GM23338 (cell line): ENCODE measurements around the gene NLRC4. TPM values are rescaled to one million over a fixed set of nuclear protein-coding genes. Genes with fewer than 3 reads are reported as not detected.

ENCODE experiments used
- ATAC-seq: fragments of 200-7000 bp; cut with Tn5 transposase; 3 replicates; pipeline ENCODE4 v1.9.1; 2020
- DNase-seq: peaks from one replicate; pipeline ENCODE4 v3.0.0-alpha.2; 2015; ENCODE audit warnings: low spot score
- H2AFZ ChIP-seq: fragments of 200-600 bp; sonication (generic); 2 replicates; pipeline ENCODE4 v1.8.0; 2016; ENCODE audit warnings: antibody characterized with exemption, mild to moderate bottlenecking, moderate library complexity
- H3F3A ChIP-seq: fragments of 200-600 bp; sonication (generic); replicated peaks from 2 replicates; pipeline ENCODE4 v1.8.0; 2017; ENCODE audit warnings: antibody characterized with exemption, mixed run types, low read depth
- H3K27ac ChIP-seq: fragments of 200-600 bp; sonication (generic); 2 replicates; pipeline ENCODE4 v1.6.1; 2016; ENCODE audit warnings: low read depth
- H3K27me3 ChIP-seq: fragments of 200-600 bp; sonication (generic); 2 replicates; pipeline ENCODE4 v1.8.0; 2016; ENCODE audit warnings: mild to moderate bottlenecking, mixed run types, moderate library complexity; ENCODE audit not compliant: insufficient read depth
- H3K36me3 ChIP-seq: fragments of 200-600 bp; sonication (generic); 2 replicates; pipeline ENCODE4 v1.8.0; 2016; ENCODE audit warnings: mild to moderate bottlenecking; ENCODE audit not compliant: insufficient read depth
- H3K4me1 ChIP-seq: fragments of 200-600 bp; sonication (generic); 2 replicates; pipeline ENCODE4 v1.8.0; 2016; ENCODE audit warnings: mild to moderate bottlenecking, moderate library complexity; ENCODE audit not compliant: insufficient read depth
- H3K4me2 ChIP-seq: fragments of 200-600 bp; sonication (generic); 2 replicates; pipeline ENCODE4 v1.7.1; 2017; ENCODE audit warnings: mixed run types
- H3K4me3 ChIP-seq: fragments of 200-600 bp; sonication (generic); 2 replicates; pipeline ENCODE4 v1.6.1; 2016; ENCODE audit warnings: mixed run types
- H3K79me2 ChIP-seq: fragments of 200-600 bp; sonication (generic); replicated peaks from 2 replicates; pipeline ENCODE4 v1.8.0; 2017; ENCODE audit warnings: mild to moderate bottlenecking; ENCODE audit not compliant: insufficient read depth
- H3K9me2 ChIP-seq: fragments of 200-600 bp; sonication (generic); 2 replicates; pipeline ENCODE4 v1.8.0; 2017; ENCODE audit not compliant: insufficient read depth
- H4K20me1 ChIP-seq: fragments of 200-600 bp; sonication (generic); replicated peaks from 2 replicates; pipeline ENCODE4 v1.8.0; 2017; ENCODE audit warnings: mild to moderate bottlenecking; ENCODE audit not compliant: insufficient read depth
- H3K27ac Mint-ChIP-seq: 2 replicates; pipeline ENCODE4 v1.8.0; 2020; ENCODE audit warnings: inconsistent platforms, mild to moderate bottlenecking, moderate library complexity, mixed read lengths
- H3K27me3 Mint-ChIP-seq: 3 replicates; pipeline ENCODE4 v1.8.0; 2022; ENCODE audit warnings: low read depth, mild to moderate bottlenecking, moderate library complexity, mixed read lengths, inconsistent platforms; ENCODE audit not compliant: insufficient read depth, poor library complexity
- H3K36me3 Mint-ChIP-seq: 3 replicates; pipeline ENCODE4 v1.8.0; 2021; ENCODE audit warnings: low read depth, mild to moderate bottlenecking, inconsistent platforms, moderate library complexity, mixed read lengths
- H3K4me1 Mint-ChIP-seq: 3 replicates; pipeline ENCODE4 v1.8.0; 2020; ENCODE audit warnings: mild to moderate bottlenecking, inconsistent platforms, mixed read lengths
- H3K4me3 Mint-ChIP-seq: 3 replicates; pipeline ENCODE4 v1.8.0; 2021; ENCODE audit warnings: moderate library complexity, mild to moderate bottlenecking, inconsistent platforms, mixed read lengths
- H3K9me3 Mint-ChIP-seq: 3 replicates; pipeline ENCODE4 v1.8.0; 2020; ENCODE audit warnings: moderate library complexity, mild to moderate bottlenecking, inconsistent platforms, mixed read lengths
- CREB1 ChIP-seq: fragments of 250-450 bp; sonication (Bioruptor Pico); IDR thresholded peaks from 2 replicates; pipeline ENCODE4 v1.5.0; 2020; ENCODE audit warnings: low read depth, mild to moderate bottlenecking, moderate library complexity
- EZH2 ChIP-seq: fragments of 200-600 bp; sonication (generic); IDR thresholded peaks from one replicate; pipeline ENCODE4 v1.8.0; 2017; ENCODE audit warnings: antibody characterized with exemption, mild to moderate bottlenecking, low read depth; ENCODE audit not compliant: unreplicated experiment
- EZH2phosphoT487 ChIP-seq: fragments of 200-600 bp; sonication (generic); IDR thresholded peaks from one replicate; pipeline ENCODE4 v1.8.1; 2018; ENCODE audit warnings: antibody characterized with exemption; ENCODE audit not compliant: unreplicated experiment
- JUNB ChIP-seq: IDR thresholded peaks from one replicate; pipeline ENCODE4 v1.6.1; 2016; ENCODE audit warnings: antibody characterized with exemption; ENCODE audit not compliant: unreplicated experiment
- NANOG ChIP-seq: IDR thresholded peaks from 2 replicates; pipeline ENCODE4 v1.6.1; 2016; ENCODE audit warnings: antibody characterized with exemption, borderline replicate concordance
- POLR2AphosphoS5 ChIP-seq: IDR thresholded peaks from 2 replicates; pipeline ENCODE4 v1.6.1; 2016; ENCODE audit warnings: antibody characterized with exemption, low read depth
- STAT1 ChIP-seq: IDR thresholded peaks from one replicate; pipeline ENCODE4 v1.6.1; 2016; ENCODE audit warnings: antibody characterized with exemption; ENCODE audit not compliant: unreplicated experiment
- ZNF114 ChIP-seq: fragments of 250-450 bp; sonication (Bioruptor Pico); IDR thresholded peaks from 2 replicates; pipeline ENCODE4 v1.5.0; 2020; ENCODE audit warnings: mild to moderate bottlenecking, moderate library complexity
- ZNF331 ChIP-seq: fragments of 250-450 bp; sonication (Bioruptor Pico); IDR thresholded peaks from 2 replicates; pipeline ENCODE4 v1.5.0; 2020; ENCODE audit warnings: low read depth, mild to moderate bottlenecking, moderate library complexity
- polyA plus RNA-seq: library from polyadenylated mRNA; unstranded; fragments of >200 nt; fragmentation: Nextera tagmentation; extraction: Ambion mirVana; gene quantifications from 2 replicates; pipeline ENCODE4 v1.2.1, GENCODE V29; 2016
- total RNA-seq: library from RNA; depleted of rRNA; stranded (reverse); fragments of >200 nt; shearing (Covaris generic); gene quantifications from 2 replicates; pipeline ENCODE4 v1.2.3, GENCODE V29; 2014
- TF ChIP-seq, protein P1 (sequence below): IDR thresholded peaks from 2 replicates; pipeline ENCODE4 v1.6.1; 2016; ENCODE audit warnings: antibody characterized with exemption
- TF ChIP-seq, protein P2 (sequence below), 2 experiments: fragments of 200-600 bp in 1 of 2; sonication (generic) in 1 of 2; conservative IDR thresholded peaks; 2 replicates each; pipeline versions ENCODE4 v1.5.1 to v1.6.1; 2016 to 2017; ENCODE audit warnings: antibody characterized with exemption in 2 of 2, low read depth in 2 of 2, mild to moderate bottlenecking in 2 of 2, moderate library complexity in 1 of 2
- TF ChIP-seq, protein P3 (sequence below): fragments of 250-450 bp; sonication (Bioruptor Pico); IDR thresholded peaks from 2 replicates; pipeline ENCODE4 v1.5.0; 2020; ENCODE audit warnings: mild to moderate bottlenecking, moderate library complexity
- TF ChIP-seq, protein P4 (sequence below): IDR thresholded peaks from one replicate; pipeline ENCODE4 v1.6.1; 2018; ENCODE audit warnings: antibody characterized with exemption; ENCODE audit not compliant: unreplicated experiment

Gene NLRC4
- total and polyA plus RNA-seq, 2 experiments from 2014 or later = 0.50 TPM; not detected in 1

DNA sequence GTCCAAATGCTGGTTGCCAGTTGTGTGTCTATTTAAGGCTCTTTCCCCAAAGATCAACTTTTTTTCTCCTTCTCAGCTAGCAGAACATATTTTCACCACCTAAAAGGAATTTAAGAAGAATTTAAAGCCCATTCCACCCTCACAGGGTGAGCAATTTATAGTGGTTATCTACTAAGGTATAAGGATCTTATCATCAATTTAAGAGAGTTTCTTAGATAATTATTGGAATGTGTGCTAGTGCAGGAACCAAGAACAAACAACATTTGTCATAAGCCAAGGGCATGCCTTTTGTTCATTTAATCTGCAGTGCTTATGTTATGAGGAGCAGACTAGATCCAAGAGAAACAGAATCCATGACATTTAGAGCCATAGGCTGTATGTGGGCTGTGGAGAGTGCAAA lies 37.2 kb downstream of the NLRC4 start:
- no peaks in the 10 kb centered on the region for H3K79me2 ChIP-seq
- ATAC-seq = no peak
- H3K27me3 ChIP-seq = no peaks in the 10 kb centered on the region
- Mint-ChIP-seq H3K36me3 (peaks cover 8% of the 10 kb centered on the region; the same call in 2 of the 3 replicates), H3K4me1 (peaks cover 9% of the 10 kb centered on the region), H3K27ac (no peak overlapping the region), H3K4me3 (no peak overlapping the region), H3K9me3 (no peaks in the 10 kb centered on the region), H3K27me3 (peaks cover 2% of the 10 kb centered on the region)
- H3K36me3 ChIP-seq = 0 out of 2 replicates have a peak, but pooled peaks cover 4% of the 10 kb centered on the region
- H3K27ac ChIP-seq = no peak overlapping the region
- H3F3A ChIP-seq = no peaks in the 10 kb centered on the region
- H4K20me1 ChIP-seq = 0 out of 2 replicates have a peak, but pooled peaks cover under 1% of the 10 kb centered on the region
- H3K4me2 ChIP-seq = no peak overlapping the region
- DNase-seq = no peak
- no peak overlapping the region for H3K4me3 ChIP-seq
- H3K4me1 ChIP-seq = no peaks in the 10 kb centered on the region
- H3K9me2 ChIP-seq = no peaks in the 10 kb centered on the region
- H2AFZ ChIP-seq = no peak overlapping the region
- TF ChIP-seq CREB1 (no peak), ZNF114 (CRISPR knock-in tag) (no peak), ZNF331 (CRISPR knock-in tag) (no peak), POLR2AphosphoS5 (no peak), NANOG (no peak), EZH2phosphoT487 (no peak), EZH2 (no peak), STAT1 (no peak), JUNB (no peak)
- TF ChIP-seq, protein P1, sequence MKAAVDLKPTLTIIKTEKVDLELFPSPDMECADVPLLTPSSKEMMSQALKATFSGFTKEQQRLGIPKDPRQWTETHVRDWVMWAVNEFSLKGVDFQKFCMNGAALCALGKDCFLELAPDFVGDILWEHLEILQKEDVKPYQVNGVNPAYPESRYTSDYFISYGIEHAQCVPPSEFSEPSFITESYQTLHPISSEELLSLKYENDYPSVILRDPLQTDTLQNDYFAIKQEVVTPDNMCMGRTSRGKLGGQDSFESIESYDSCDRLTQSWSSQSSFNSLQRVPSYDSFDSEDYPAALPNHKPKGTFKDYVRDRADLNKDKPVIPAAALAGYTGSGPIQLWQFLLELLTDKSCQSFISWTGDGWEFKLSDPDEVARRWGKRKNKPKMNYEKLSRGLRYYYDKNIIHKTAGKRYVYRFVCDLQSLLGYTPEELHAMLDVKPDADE = no peak
- TF ChIP-seq, protein P2, sequence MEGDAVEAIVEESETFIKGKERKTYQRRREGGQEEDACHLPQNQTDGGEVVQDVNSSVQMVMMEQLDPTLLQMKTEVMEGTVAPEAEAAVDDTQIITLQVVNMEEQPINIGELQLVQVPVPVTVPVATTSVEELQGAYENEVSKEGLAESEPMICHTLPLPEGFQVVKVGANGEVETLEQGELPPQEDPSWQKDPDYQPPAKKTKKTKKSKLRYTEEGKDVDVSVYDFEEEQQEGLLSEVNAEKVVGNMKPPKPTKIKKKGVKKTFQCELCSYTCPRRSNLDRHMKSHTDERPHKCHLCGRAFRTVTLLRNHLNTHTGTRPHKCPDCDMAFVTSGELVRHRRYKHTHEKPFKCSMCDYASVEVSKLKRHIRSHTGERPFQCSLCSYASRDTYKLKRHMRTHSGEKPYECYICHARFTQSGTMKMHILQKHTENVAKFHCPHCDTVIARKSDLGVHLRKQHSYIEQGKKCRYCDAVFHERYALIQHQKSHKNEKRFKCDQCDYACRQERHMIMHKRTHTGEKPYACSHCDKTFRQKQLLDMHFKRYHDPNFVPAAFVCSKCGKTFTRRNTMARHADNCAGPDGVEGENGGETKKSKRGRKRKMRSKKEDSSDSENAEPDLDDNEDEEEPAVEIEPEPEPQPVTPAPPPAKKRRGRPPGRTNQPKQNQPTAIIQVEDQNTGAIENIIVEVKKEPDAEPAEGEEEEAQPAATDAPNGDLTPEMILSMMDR (conservative IDR thresholded peaks at IDR 0.05; ENCODE audit: low read depth in 2 of 2) = no peak
- TF ChIP-seq, protein P3, sequence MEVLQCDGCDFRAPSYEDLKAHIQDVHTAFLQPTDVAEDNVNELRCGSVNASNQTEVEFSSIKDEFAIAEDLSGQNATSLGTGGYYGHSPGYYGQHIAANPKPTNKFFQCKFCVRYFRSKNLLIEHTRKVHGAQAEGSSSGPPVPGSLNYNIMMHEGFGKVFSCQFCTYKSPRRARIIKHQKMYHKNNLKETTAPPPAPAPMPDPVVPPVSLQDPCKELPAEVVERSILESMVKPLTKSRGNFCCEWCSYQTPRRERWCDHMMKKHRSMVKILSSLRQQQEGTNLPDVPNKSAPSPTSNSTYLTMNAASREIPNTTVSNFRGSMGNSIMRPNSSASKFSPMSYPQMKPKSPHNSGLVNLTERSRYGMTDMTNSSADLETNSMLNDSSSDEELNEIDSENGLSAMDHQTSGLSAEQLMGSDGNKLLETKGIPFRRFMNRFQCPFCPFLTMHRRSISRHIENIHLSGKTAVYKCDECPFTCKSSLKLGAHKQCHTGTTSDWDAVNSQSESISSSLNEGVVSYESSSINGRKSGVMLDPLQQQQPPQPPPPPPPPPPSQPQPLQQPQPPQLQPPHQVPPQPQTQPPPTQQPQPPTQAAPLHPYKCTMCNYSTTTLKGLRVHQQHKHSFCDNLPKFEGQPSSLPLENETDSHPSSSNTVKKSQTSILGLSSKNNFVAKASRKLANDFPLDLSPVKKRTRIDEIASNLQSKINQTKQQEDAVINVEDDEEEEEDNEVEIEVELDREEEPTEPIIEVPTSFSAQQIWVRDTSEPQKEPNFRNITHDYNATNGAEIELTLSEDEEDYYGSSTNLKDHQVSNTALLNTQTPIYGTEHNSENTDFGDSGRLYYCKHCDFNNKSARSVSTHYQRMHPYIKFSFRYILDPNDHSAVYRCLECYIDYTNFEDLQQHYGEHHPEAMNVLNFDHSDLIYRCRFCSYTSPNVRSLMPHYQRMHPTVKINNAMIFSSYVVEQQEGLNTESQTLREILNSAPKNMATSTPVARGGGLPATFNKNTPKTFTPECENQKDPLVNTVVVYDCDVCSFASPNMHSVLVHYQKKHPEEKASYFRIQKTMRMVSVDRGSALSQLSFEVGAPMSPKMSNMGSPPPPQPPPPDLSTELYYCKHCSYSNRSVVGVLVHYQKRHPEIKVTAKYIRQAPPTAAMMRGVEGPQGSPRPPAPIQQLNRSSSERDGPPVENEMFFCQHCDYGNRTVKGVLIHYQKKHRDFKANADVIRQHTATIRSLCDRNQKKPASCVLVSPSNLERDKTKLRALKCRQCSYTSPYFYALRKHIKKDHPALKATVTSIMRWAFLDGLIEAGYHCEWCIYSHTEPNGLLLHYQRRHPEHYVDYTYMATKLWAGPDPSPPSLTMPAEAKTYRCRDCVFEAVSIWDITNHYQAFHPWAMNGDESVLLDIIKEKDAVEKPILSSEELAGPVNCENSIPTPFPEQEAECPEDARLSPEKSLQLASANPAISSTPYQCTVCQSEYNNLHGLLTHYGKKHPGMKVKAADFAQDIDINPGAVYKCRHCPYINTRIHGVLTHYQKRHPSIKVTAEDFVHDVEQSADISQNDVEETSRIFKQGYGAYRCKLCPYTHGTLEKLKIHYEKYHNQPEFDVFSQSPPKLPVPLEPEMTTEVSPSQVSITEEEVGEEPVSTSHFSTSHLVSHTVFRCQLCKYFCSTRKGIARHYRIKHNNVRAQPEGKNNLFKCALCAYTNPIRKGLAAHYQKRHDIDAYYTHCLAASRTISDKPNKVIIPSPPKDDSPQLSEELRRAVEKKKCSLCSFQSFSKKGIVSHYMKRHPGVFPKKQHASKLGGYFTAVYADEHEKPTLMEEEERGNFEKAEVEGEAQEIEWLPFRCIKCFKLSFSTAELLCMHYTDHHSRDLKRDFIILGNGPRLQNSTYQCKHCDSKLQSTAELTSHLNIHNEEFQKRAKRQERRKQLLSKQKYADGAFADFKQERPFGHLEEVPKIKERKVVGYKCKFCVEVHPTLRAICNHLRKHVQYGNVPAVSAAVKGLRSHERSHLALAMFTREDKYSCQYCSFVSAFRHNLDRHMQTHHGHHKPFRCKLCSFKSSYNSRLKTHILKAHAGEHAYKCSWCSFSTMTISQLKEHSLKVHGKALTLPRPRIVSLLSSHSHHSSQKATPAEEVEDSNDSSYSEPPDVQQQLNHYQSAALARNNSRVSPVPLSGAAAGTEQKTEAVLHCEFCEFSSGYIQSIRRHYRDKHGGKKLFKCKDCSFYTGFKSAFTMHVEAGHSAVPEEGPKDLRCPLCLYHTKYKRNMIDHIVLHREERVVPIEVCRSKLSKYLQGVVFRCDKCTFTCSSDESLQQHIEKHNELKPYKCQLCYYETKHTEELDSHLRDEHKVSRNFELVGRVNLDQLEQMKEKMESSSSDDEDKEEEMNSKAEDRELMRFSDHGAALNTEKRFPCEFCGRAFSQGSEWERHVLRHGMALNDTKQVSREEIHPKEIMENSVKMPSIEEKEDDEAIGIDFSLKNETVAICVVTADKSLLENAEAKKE = no peak
- TF ChIP-seq, protein P4, sequence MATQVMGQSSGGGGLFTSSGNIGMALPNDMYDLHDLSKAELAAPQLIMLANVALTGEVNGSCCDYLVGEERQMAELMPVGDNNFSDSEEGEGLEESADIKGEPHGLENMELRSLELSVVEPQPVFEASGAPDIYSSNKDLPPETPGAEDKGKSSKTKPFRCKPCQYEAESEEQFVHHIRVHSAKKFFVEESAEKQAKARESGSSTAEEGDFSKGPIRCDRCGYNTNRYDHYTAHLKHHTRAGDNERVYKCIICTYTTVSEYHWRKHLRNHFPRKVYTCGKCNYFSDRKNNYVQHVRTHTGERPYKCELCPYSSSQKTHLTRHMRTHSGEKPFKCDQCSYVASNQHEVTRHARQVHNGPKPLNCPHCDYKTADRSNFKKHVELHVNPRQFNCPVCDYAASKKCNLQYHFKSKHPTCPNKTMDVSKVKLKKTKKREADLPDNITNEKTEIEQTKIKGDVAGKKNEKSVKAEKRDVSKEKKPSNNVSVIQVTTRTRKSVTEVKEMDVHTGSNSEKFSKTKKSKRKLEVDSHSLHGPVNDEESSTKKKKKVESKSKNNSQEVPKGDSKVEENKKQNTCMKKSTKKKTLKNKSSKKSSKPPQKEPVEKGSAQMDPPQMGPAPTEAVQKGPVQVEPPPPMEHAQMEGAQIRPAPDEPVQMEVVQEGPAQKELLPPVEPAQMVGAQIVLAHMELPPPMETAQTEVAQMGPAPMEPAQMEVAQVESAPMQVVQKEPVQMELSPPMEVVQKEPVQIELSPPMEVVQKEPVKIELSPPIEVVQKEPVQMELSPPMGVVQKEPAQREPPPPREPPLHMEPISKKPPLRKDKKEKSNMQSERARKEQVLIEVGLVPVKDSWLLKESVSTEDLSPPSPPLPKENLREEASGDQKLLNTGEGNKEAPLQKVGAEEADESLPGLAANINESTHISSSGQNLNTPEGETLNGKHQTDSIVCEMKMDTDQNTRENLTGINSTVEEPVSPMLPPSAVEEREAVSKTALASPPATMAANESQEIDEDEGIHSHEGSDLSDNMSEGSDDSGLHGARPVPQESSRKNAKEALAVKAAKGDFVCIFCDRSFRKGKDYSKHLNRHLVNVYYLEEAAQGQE = no peak
